Kidney epithelial cell (primary cell): ENCODE measurements around the gene CARD11. TPM values are rescaled to one million over a fixed set of nuclear protein-coding genes. Genes with fewer than 3 reads are reported as not detected.

Experiments used
- DNase-seq: peaks from one replicate; pipeline ENCODE4 v3.0.0-alpha.2; 2010; ENCODE audit warnings: low read depth
- H3K27me3 ChIP-seq: 2 replicates; pipeline ENCODE4 v1.6.0; 2011; ENCODE audit warnings: low read length; ENCODE audit not compliant: control insufficient read depth, insufficient read depth
- H3K36me3 ChIP-seq: 2 replicates; pipeline ENCODE4 v1.5.1; 2011; ENCODE audit warnings: low read length; ENCODE audit not compliant: control insufficient read depth, insufficient read depth
- H3K4me3 ChIP-seq: 2 replicates; pipeline ENCODE4 v1.5.1; 2011; ENCODE audit warnings: low read depth, mild to moderate bottlenecking, control low read depth, low read length
- total RNA-seq: library from RNA; depleted of rRNA; stranded (reverse); fragments of >200 nt; gene quantifications from 2 replicates; pipeline ENCODE4 v1.2.3, GENCODE V29; 2015
- TF ChIP-seq, protein P1 (sequence below): IDR thresholded peaks from 2 replicates; pipeline ENCODE4 v1.5.1; 2011; ENCODE audit warnings: mild to moderate bottlenecking, moderate library complexity, low read length, control low read depth, inconsistent platforms; ENCODE audit not compliant: insufficient read depth, poor library complexity, severe bottlenecking

The CARD11 gene
- total RNA-seq, 1 donor from 2014 or later: 31.0 TPM

DNA sequence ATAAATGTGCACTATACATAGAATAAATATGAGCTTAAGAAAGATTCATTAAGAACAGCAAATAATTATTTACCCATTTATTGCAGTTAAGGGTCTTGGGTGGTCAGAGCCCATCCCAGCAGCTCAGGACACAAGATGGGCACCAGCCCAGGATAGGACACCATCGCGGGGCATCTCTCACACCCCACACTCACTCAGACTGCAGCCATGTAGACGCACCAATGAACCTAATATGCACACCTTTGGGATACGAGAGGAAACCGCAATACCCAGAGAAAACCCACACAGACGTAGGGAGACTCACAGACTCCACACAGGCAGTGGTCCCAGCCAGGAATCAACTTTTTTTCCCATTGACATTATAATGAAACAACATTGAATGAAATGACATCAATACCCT is 36.0 kb downstream of the CARD11 start:
- TF ChIP-seq, protein P1, sequence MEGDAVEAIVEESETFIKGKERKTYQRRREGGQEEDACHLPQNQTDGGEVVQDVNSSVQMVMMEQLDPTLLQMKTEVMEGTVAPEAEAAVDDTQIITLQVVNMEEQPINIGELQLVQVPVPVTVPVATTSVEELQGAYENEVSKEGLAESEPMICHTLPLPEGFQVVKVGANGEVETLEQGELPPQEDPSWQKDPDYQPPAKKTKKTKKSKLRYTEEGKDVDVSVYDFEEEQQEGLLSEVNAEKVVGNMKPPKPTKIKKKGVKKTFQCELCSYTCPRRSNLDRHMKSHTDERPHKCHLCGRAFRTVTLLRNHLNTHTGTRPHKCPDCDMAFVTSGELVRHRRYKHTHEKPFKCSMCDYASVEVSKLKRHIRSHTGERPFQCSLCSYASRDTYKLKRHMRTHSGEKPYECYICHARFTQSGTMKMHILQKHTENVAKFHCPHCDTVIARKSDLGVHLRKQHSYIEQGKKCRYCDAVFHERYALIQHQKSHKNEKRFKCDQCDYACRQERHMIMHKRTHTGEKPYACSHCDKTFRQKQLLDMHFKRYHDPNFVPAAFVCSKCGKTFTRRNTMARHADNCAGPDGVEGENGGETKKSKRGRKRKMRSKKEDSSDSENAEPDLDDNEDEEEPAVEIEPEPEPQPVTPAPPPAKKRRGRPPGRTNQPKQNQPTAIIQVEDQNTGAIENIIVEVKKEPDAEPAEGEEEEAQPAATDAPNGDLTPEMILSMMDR: no peak
- Histone ChIP-seq H3K27me3 (no peaks in the 10 kb centered on the region), H3K36me3 (no peaks in the 10 kb centered on the region), H3K4me3 (no peak overlapping the region)
- DNase-seq: no peak

- no peak overlapping the region for H3K4me3 ChIP-seq
- TF ChIP-seq, protein P1: no peak
- no peaks in the 10 kb centered on the region for H3K27me3 ChIP-seq
- H3K36me3 ChIP-seq: no peaks in the 10 kb centered on the region
- peak; percentile 23 for DNase-seq
Observed at GRCh38 chr7:3005257-3005656, 38.4 kb downstream of the CARD11 start.

- TF ChIP-seq, protein P1: no peak
- no peaks in the 10 kb centered on the region for H3K36me3 ChIP-seq
- no peaks in the 10 kb centered on the region for H3K27me3 ChIP-seq
- no peak overlapping the region for H3K4me3 ChIP-seq
- no peak for DNase-seq
Observed at GRCh38 chr7:3003936-3004335, 39.7 kb downstream of the CARD11 start.

DNA sequence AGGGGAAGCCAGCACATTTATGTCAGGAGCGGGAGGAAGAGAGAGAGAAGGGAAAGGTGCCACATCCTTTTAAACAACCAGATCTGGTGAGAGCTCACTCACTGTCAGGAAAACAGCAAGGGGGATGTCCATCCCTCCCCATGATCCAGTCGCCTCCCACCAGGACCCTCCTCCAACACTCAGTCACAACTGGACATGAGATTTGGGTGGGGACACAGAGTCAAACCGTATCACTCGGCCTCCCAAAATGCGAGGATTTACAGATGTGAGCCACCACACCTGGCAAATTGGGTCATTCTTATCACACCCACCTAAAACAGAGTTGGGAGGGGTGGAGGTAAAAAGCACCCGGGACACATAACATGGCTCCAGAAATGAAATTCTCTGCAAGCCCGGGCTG is 41.0 kb downstream of the CARD11 start:
- DNase-seq: no peak
- Histone ChIP-seq H3K4me3 (no peak overlapping the region), H3K27me3 (no peaks in the 10 kb centered on the region), H3K36me3 (no peaks in the 10 kb centered on the region)
- TF ChIP-seq, protein P1: no peak

GRCh38 chr7:3000566-3000965 is 43.1 kb downstream of the CARD11 start:
- TF ChIP-seq, protein P1: no peak
- Histone ChIP-seq H3K27me3 (no peaks in the 10 kb centered on the region), H3K4me3 (no peak overlapping the region), H3K36me3 (no peaks in the 10 kb centered on the region)
- DNase-seq: no peak

DNA sequence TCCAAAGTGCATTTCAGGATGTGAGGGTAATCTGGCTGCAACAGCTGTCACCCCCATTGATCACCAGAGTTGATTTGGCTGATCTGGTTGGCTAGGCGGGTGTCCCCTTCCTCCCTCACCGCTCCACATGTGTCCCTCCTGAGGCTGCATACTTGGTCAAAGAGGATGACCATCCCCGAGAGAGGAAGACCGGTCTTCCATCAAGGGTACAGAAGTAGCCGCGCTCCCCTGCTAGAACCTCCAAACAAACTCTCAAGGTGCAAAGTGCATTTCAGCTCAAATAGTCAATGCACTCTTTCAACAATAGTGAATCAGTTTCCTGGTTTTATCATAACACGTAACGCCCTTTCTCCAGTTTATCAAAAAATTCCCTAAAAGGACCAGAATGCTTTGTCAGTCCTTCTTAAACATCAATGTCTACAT is 44.6 kb downstream of the CARD11 start:
- TF ChIP-seq, protein P1: no peak
- DNase-seq: no peak
- H3K4me3 ChIP-seq: no peak overlapping the region
- H3K27me3 ChIP-seq: no peaks in the 10 kb centered on the region
- H3K36me3 ChIP-seq: no peaks in the 10 kb centered on the region
